Heart left ventricle (tissue), 13 donors: ENCODE results near the gene XPNPEP1.

Source experiments
- CTCF ChIP-seq, 12 donors: fragments of 200-600 bp; sonication (generic) in 4 of 12; IDR thresholded peaks; one replicate each; pipeline versions ENCODE4 v1.5.0 to v1.8.0; 2018 to 2022; ENCODE audit warnings: antibody characterized with exemption in 12 of 12, mild to moderate bottlenecking in 5 of 12
- POLR2A ChIP-seq, 2 donors: fragments of 450-650 bp; IDR thresholded peaks; one replicate each; pipeline ENCODE4 v1.6.1; 2017; ENCODE audit warnings: antibody characterized with exemption in 2 of 2, mild to moderate bottlenecking in 2 of 2, moderate library complexity in 2 of 2
- donor health status: ischemic (EF 13 %, LVEDD 7.1; RV severe dilation, severe dysfunction).
- donor health status: DM: no; HTN: yes; CAD: no.
- donor health status: DM: no; HTN: no; CAD: no.
- donor health status: ischemic (EF 25% LVEDD 6.9; RV normal size, moderate dysfunction).
- donor health status: ischemic (EF 25% LVEDD 5.7; RV mildly dilated, moderate dysfunction).
- donor health status: ischemic (EF 35%, LVEDD 5.7; RV mildly dilated, moderate dysfunction).
- donor health status: nonischemic (EF 11% LVEDD 7.7; RV severe dilation, severe dysfunction).
- donor health status: DM: yes; HTN: yes; CAD: no.
- donor health status: PGD.
- donor health status: ischemic (EF 29% LVEDD 5.4; RV normal size, mild dysfunction).
- donor health status: nonischemic (EF 23%, LVEDD 6.1; RV moderate dilation, normal function).

GRCh38 chr10:109819807-109820206 is 103.5 kb downstream of the XPNPEP1 start:
- no peak for TF ChIP-seq CTCF (IDR thresholded peaks at IDR 0.05)
- no peak for TF ChIP-seq POLR2A (IDR thresholded peaks at IDR 0.05)
